K562 (cell line): Measurements from ENCODE around the gene TMEM88. TPM values are rescaled to one million over a fixed set of nuclear protein-coding genes. Genes with fewer than 3 reads are reported as not detected.
A peak's percentile ranks its signal among the peaks of the same experiment; 100 is the strongest.

Experiments
- FOXM1 ChIP-seq, 2 experiments: fragments of 450-650 bp in 1 of 2; sonication (generic) in 1 of 2; formaldehyde crosslinking in 1 of 2; IDR thresholded peaks; 2 replicates each; pipeline versions ENCODE4 v1.6.1 to v1.9.0; 2017 to 2022; ENCODE audit warnings: low read depth in 2 of 2, mild to moderate bottlenecking in 2 of 2, missing genetic modification reagents in 1 of 2, moderate library complexity in 1 of 2
- FOXP1 ChIP-seq: sonication (generic); formaldehyde crosslinking; IDR thresholded peaks from 2 replicates; pipeline ENCODE4 v1.8.0; 2022; ENCODE audit warnings: mild to moderate bottlenecking, missing genetic modification reagents
- GATAD2A ChIP-seq: fragments of 450-650 bp; IDR thresholded peaks from 2 replicates; pipeline ENCODE4 v1.6.1; 2017
- HDAC6 ChIP-seq: IDR thresholded peaks from 2 replicates; pipeline ENCODE4 v1.6.1; 2012; ENCODE audit warnings: low read depth, mild to moderate bottlenecking, control low read depth, inconsistent platforms, low read length, moderate library complexity
- HIVEP1 ChIP-seq: fragments of 250-450 bp; sonication (Bioruptor Pico); IDR thresholded peaks from 2 replicates; pipeline ENCODE4 v1.4.0; 2020; ENCODE audit warnings: mild to moderate bottlenecking
- MEF2D ChIP-seq: conservative IDR thresholded peaks from 2 replicates; pipeline ENCODE4 v1.6.1; 2016; ENCODE audit warnings: low read depth, missing genetic modification characterization, missing compliant biosample characterization
- MYNN ChIP-seq, 2 experiments: sonication (generic); formaldehyde crosslinking in 1 of 2; IDR thresholded peaks; 2 replicates each; pipeline versions ENCODE4 v1.5.0 to v1.6.1; 2016 to 2020; ENCODE audit warnings: antibody characterized with exemption in 1 of 2, missing genetic modification reagents in 1 of 2
- NR2C1 ChIP-seq, 2 experiments: fragments of 450-650 bp; IDR thresholded peaks; 2 replicates each; pipeline ENCODE4 v1.6.1; 2017; ENCODE audit warnings: mild to moderate bottlenecking in 2 of 2, antibody characterized with exemption in 1 of 2, inconsistent platforms in 1 of 2, missing compliant biosample characterization in 1 of 2, missing genetic modification characterization in 1 of 2
- SRF ChIP-seq, 2 experiments: fragments of 250-450, 450-650 bp in 1 of 2; sonication (Bioruptor Pico) in 1 of 2; sonication (generic) in 1 of 2; formaldehyde crosslinking; IDR thresholded peaks; 2 replicates each; pipeline versions ENCODE4 v1.5.0 to v1.5.1; 2020 to 2022; ENCODE audit warnings: mild to moderate bottlenecking in 1 of 2, missing genetic modification reagents in 1 of 2
- TAF9B ChIP-seq: fragments of 450-650 bp; IDR thresholded peaks from 2 replicates; pipeline ENCODE4 v1.6.1; 2018; ENCODE audit warnings: mild to moderate bottlenecking; ENCODE audit not compliant: partially characterized antibody
- ZFPM2 ChIP-seq: fragments of 250-450 bp; sonication (Bioruptor Pico); IDR thresholded peaks from 2 replicates; pipeline ENCODE4 v1.5.1; 2022; ENCODE audit warnings: mild to moderate bottlenecking
- ZNF146 ChIP-seq: IDR thresholded peaks from one replicate; pipeline ENCODE4 v1.6.1; 2018; ENCODE audit warnings: missing compliant biosample characterization; ENCODE audit not compliant: unreplicated experiment
- ZNF347 ChIP-seq: fragments of 450-650 bp; formaldehyde crosslinking; IDR thresholded peaks from 2 replicates; pipeline ENCODE4 v1.4.0; 2020; ENCODE audit warnings: low read depth, mild to moderate bottlenecking, moderate library complexity
- polyA plus RNA-seq, 8 experiments: library from polyadenylated mRNA; depleted of rRNA in 4 of 8; stranded (reverse) in 5 of 8; unstranded in 3 of 8; fragments of >200 nt; fragmentation: Nextera tagmentation in 2 of 8; fragmentation: Illumina TruSeq in 1 of 8; extraction: Ambion mirVana in 2 of 8; extraction: Trizol in 1 of 8; gene quantifications; 2 replicates each; pipeline versions ENCODE4 v1.2.1 to v1.2.3, GENCODE V29; 2011 to 2014; ENCODE audit warnings: inconsistent platforms in 1 of 8, missing spikeins in 1 of 8
- total RNA-seq, 7 experiments: library from RNA; depleted of rRNA in 6 of 7; stranded (reverse); fragments of >200 nt in 6 of 7; fragmentation: Illumina TruSeq in 2 of 7; extraction: Trizol in 2 of 7; gene quantifications; 2 replicates each; pipeline versions ENCODE4 v1.2.1 to v1.2.3, GENCODE V29; 2011 to 2021; ENCODE audit warnings: low replicate concordance in 1 of 7
- TF ChIP-seq, protein P1 (sequence below): sonication (generic); formaldehyde crosslinking; IDR thresholded peaks from 2 replicates; pipeline ENCODE4 v1.8.1; 2023; ENCODE audit warnings: mild to moderate bottlenecking, missing genetic modification reagents
- TF ChIP-seq, protein P2 (sequence below), 2 experiments: fragments of 450-650 bp in 1 of 2; sonication (generic) in 1 of 2; formaldehyde crosslinking in 1 of 2; IDR thresholded peaks; 2 replicates each; pipeline versions ENCODE4 v1.7.1 to v1.9.0; 2016 to 2022; ENCODE audit warnings: inconsistent platforms in 1 of 2, mild to moderate bottlenecking in 1 of 2, missing genetic modification reagents in 1 of 2

TMEM88 gene
- total and polyA plus RNA-seq, 9 of the 15 experiments (the other 6 are each of a cell fraction or from before 2014, with no cell fraction given), result 0.10 to 1.4 (median 0.36) TPM; not detected in 3

DNA sequence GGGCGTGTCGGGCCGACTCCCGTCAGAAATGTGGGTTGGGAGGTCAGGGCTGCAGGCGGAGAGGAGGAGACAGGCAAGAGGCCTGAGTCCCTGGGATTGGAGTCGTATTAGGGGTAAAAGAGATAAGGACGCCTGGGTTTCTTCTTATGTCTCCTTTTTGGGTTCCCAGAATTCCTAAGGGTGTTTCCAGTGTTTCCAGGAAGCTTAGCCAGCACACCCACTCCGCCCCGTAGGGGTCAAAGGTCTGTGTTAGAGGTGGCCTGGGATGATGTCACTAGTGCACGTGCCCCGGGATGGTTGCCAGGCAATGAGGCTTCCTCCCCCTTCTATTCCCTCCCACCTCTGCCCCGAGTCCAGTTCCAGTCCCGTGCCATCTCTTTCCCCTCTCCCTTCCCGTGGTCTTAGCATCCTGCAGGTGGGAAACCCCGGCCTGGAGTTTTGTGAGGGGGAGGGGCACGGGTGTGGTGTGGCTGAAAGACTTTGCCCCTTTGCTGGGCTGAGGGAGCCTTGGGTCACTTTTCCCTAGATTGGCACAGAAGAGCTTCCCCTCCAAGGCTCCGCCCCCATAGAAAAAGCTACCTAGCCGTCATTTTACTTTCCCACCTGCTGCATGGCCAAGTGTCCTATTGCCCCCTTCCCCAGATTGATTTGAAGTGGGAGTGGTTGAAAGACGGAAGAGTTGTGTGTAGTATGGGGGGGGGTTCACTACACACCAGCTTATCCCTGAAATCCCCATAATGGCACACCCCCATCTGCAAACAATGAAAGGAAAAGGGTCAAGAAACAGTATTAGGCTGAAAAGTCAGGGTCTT is 18.1 kb upstream of the TMEM88 start (continued):
- TF ChIP-seq ZNF146 (no peak), NR2C1 (IDR thresholded peaks at IDR 0.05) (peak; percentile 95), NR2C1 (tag; IDR thresholded peaks at IDR 0.05) (peak; percentile 97), HDAC6 (no peak), MYNN (IDR thresholded peaks at IDR 0.05) (peak; percentile 75), MYNN (CRISPR knock-in tag; IDR thresholded peaks at IDR 0.05) (no peak), SRF (CRISPR knock-in tag; IDR thresholded peaks at IDR 0.05) (no peak), TAF9B (peak; percentile 95), MEF2D (tag) (0 out of 2 replicates have a peak, but pooled peaks have one; percentile 32), ZFPM2 (CRISPR knock-in tag) (no peak), GATAD2A (no peak; the same call in 1 of the 2 replicates), HIVEP1 (CRISPR knock-in tag) (no peak), FOXM1 (IDR thresholded peaks at IDR 0.05; ENCODE audit: low read depth) (peak; percentile 94), FOXM1 (CRISPR knock-in tag; IDR thresholded peaks at IDR 0.05; ENCODE audit: low read depth) (no peak), ZNF347 (no peak), FOXP1 (CRISPR knock-in tag) (no peak)
- TF ChIP-seq, protein P1, sequence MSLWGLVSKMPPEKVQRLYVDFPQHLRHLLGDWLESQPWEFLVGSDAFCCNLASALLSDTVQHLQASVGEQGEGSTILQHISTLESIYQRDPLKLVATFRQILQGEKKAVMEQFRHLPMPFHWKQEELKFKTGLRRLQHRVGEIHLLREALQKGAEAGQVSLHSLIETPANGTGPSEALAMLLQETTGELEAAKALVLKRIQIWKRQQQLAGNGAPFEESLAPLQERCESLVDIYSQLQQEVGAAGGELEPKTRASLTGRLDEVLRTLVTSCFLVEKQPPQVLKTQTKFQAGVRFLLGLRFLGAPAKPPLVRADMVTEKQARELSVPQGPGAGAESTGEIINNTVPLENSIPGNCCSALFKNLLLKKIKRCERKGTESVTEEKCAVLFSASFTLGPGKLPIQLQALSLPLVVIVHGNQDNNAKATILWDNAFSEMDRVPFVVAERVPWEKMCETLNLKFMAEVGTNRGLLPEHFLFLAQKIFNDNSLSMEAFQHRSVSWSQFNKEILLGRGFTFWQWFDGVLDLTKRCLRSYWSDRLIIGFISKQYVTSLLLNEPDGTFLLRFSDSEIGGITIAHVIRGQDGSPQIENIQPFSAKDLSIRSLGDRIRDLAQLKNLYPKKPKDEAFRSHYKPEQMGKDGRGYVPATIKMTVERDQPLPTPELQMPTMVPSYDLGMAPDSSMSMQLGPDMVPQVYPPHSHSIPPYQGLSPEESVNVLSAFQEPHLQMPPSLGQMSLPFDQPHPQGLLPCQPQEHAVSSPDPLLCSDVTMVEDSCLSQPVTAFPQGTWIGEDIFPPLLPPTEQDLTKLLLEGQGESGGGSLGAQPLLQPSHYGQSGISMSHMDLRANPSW (CRISPR knock-in tag), result no peak
- TF ChIP-seq, protein P2, sequence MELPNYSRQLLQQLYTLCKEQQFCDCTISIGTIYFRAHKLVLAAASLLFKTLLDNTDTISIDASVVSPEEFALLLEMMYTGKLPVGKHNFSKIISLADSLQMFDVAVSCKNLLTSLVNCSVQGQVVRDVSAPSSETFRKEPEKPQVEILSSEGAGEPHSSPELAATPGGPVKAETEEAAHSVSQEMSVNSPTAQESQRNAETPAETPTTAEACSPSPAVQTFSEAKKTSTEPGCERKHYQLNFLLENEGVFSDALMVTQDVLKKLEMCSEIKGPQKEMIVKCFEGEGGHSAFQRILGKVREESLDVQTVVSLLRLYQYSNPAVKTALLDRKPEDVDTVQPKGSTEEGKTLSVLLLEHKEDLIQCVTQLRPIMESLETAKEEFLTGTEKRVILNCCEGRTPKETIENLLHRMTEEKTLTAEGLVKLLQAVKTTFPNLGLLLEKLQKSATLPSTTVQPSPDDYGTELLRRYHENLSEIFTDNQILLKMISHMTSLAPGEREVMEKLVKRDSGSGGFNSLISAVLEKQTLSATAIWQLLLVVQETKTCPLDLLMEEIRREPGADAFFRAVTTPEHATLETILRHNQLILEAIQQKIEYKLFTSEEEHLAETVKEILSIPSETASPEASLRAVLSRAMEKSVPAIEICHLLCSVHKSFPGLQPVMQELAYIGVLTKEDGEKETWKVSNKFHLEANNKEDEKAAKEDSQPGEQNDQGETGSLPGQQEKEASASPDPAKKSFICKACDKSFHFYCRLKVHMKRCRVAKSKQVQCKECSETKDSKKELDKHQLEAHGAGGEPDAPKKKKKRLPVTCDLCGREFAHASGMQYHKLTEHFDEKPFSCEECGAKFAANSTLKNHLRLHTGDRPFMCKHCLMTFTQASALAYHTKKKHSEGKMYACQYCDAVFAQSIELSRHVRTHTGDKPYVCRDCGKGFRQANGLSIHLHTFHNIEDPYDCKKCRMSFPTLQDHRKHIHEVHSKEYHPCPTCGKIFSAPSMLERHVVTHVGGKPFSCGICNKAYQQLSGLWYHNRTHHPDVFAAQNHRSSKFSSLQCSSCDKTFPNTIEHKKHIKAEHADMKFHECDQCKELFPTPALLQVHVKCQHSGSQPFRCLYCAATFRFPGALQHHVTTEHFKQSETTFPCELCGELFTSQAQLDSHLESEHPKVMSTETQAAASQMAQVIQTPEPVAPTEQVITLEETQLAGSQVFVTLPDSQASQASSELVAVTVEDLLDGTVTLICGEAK (IDR thresholded peaks at IDR 0.05), result peak; percentile 55
- TF ChIP-seq, protein P2 (CRISPR knock-in tag; IDR thresholded peaks at IDR 0.05), result no peak
